GM13976 (cell line): Measurements from ENCODE around the gene GIT2.

Source experiments
- DNase-seq: peaks from one replicate; pipeline ENCODE4 v3.0.0; 2012; ENCODE audit warnings: low spot score
- in situ Hi-C: fragments of 300-500 bp; cut with MboI; formaldehyde crosslinking; loops from one replicate; pipeline ENCODE4 v1.12.0; 2022; ENCODE audit warnings: low sequenced_read_pairs, mixed read lengths, inconsistent platforms; ENCODE audit not compliant: unreplicated experiment
- TF ChIP-seq, protein P1 (sequence below): IDR thresholded peaks from 2 replicates; pipeline ENCODE4 v1.5.1; 2012; ENCODE audit warnings: borderline replicate concordance, mild to moderate bottlenecking; ENCODE audit not compliant: insufficient read depth; ENCODE audit errors: extremely low read depth, missing control alignments, control extremely low read depth

Gene GIT2

GRCh38 chr12:109951751-109952150, 44.4 kb downstream of the GIT2 start:
- TF ChIP-seq, protein P1, sequence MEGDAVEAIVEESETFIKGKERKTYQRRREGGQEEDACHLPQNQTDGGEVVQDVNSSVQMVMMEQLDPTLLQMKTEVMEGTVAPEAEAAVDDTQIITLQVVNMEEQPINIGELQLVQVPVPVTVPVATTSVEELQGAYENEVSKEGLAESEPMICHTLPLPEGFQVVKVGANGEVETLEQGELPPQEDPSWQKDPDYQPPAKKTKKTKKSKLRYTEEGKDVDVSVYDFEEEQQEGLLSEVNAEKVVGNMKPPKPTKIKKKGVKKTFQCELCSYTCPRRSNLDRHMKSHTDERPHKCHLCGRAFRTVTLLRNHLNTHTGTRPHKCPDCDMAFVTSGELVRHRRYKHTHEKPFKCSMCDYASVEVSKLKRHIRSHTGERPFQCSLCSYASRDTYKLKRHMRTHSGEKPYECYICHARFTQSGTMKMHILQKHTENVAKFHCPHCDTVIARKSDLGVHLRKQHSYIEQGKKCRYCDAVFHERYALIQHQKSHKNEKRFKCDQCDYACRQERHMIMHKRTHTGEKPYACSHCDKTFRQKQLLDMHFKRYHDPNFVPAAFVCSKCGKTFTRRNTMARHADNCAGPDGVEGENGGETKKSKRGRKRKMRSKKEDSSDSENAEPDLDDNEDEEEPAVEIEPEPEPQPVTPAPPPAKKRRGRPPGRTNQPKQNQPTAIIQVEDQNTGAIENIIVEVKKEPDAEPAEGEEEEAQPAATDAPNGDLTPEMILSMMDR = no peak
- DNase-seq = no peak
- in situ Hi-C loops = no loop called here

GRCh38 chr12:109951136-109951535, 45.0 kb downstream of the GIT2 start:
- DNase-seq = no peak
- in situ Hi-C loops = no loop called here
- TF ChIP-seq, protein P1 = no peak

GRCh38 chr12:109950625-109951024, 45.5 kb downstream of the GIT2 start:
- in situ Hi-C loops = no loop called here
- TF ChIP-seq, protein P1 = no peak
- DNase-seq = no peak

DNA sequence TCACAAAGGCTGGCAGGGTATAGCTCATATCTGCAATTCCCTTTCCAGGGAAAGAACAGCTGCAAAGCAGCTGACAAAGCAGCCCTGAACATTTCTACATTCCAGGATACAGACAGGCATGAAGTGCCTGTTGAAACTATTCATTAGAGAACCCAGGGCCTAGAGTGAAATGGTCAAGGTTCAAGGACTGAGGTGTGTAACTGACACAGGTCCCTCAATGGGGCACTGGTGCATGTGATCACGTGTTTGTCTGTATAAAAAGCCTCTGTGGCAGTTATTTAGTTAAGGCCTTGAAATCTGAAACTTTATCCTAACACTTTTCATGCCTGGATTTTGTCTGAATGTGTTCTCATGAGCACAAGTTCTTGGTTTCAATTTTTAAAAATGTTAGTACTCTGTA, 47.1 kb downstream of the GIT2 start:
- TF ChIP-seq, protein P1 = no peak
- in situ Hi-C loops = no loop called here
- DNase-seq = no peak

DNA sequence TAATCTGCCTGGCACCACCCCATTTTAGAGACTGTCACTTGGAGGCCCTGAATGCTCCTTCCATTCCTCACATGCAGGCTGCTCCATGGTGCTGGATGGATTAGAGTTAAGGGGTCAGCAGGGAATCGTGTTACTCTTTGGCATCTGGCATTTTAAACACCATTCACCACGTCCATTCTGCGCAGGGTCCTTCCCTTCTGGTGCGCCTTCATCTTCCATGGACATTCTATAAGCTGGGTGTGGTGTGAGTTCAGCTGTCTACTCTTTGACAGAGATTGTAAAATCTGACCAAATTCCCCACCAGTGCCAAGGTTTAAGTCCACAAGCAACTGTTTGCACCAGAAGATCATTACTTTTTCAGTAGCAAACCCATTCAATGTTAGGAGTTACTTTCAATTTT, 47.8 kb downstream of the GIT2 start:
- TF ChIP-seq, protein P1 = no peak
- no peak for DNase-seq
- in situ Hi-C loops = no loop called here

DNA sequence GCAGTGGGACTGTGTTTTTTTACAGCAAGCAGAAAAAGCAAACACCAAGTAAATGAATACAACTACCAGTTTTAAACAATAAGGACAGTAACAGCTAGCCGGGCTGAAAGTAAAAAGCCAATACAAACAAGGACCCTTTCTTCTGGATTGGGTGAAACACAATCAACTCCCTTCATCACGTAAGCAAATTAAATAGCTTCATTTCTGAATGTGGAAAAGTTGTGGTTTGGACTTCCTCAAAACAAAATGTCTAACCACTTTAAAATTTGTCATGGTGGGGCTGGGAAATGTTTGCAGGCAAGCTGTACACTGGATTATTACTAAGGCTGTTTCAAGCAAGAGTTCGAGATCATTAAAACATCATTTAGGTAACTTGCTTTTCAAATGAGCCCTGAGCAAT, 48.6 kb downstream of the GIT2 start:
- in situ Hi-C loops = no loop called here
- no peak for DNase-seq
- TF ChIP-seq, protein P1 = no peak

DNA sequence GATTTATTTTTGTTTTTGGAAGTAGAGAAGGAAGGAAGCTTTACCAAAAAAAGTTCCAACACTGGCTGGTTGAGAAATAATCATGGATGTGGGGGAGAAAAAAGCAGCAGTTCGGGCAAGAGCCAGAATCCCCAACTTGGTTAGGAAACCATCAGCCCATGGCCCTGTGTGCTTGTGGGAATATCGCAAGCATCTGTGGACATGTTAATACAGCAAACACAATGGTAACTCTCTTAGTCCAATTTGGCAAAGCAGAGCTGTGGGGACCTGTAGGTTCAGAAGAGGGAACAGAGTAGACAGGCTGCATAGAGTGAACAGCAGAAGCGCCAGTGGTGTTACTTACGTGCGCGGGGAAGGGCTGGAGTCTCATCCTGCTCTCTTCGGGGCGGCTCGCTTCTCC, 49.3 kb downstream of the GIT2 start:
- in situ Hi-C loops = no loop called here
- no peak for DNase-seq
- TF ChIP-seq, protein P1 = no peak
